ENCODE results near the gene TNS1.

The TNS1 gene

DNA sequence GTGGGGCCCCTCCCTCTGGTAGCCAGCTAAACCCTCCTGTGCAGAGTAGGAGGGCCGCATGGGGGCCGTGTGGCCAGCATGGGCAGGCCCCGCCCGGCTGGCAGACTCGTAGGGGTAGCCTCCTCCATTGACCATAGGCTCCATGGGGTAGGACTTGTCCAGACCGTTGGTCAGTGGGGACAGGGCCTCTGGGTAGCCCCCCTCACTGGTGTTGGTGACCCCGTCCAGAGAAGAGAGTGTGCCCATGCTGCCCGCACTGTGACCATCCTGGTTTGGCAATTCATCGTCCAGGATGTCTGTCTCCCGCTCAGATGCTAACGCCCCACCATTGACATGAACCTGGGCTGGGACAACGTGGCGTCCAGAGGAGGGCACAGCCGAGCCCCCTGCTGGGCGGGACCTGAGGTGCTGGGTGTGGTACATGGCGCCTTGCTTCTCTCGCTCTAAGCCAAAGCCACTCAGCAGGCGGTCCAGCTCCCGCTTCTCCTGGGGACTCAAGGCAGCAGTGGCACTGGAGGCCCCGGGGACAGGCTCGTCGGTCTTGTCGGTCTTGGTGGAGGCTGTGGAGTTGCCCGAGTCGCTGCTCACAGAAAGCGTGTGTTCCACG, 154.3 kb downstream of the TNS1 start:
- no peak for DNase-seq (ENCODE audit: low spot score)

DNA sequence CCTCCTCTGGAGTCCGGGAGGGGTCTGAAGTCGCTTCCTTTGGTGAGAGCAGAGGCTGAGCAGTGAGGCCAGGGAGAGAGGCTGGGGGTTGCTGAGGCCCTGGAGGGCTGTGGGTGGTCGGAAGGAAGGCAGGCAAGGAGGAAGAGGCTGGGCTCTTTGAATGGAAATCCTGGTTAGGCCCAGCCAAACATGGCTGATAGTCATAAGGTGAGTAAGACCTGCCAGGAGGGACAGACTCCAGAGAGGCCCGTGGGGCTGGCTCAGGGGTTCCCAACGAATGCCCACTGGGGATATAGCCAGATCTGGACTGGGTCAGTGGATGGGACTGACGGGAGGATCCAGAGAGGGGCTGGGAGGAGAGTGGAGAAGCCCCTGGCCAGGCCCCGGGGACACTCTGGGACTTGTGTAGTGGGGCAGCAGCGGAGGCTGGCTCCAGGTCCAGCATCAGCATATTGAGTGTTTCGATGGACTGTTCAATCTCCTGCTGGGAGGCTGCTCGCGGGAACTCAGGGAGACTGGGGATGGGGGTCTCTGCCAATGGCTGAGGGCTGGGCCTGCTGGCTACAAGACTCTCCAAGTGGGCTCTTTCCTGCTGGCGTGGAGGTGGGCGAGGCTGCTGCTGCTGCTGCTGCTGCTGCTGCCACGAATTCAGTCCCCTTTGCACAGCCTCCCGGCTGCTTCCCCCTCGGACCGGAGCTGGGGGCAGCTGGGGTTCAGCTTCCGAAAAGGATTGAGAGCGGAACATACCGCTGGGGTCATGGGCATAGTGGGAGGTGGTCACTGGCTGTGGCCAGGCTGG, 155.0 kb downstream of the TNS1 start:
- no peak for DNase-seq (ENCODE audit: low spot score)

DNA sequence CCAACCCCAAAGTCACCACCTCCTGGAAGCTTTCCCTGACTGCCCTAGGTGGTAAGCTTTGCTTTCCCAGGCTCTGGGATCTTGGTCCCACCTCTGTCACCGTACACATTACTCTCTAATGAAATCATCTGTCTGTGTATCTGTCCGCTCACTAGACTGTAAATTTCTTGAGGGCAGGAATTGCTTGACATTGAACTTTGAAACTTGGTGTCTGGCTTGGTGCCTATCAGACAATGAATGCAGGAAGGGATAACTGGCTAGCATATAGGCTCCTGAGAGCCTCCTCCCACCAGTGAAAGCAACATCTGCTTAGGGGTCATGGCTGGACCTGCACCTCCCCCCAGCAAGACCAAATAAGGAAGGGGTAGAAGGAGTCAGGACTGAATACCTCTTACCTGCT, 155.7 kb downstream of the TNS1 start:
- no peak for DNase-seq (ENCODE audit: low spot score)

DNA sequence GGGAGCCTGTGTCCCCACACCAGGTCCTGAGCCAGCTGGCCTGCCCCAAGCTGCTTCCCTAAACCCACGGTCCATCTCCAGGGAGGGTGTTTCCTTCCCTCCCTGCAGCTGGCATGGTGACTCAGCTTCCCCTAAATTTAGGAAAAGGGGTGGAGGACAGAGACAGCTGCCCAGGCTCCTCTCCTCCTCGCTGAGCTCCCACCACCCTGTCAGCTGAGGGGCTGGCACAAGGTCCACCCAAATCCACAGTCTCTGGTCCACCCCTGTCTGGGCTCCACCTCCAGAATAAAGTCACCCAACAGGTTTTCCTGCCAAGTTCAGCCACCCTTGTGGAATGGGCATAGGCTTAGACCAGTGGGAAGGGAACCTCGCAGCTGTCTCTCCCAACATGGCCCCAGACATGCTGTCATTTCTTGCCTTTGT, 156.5 kb downstream of the TNS1 start:
- DNase-seq (ENCODE audit: low spot score) = no peak

DNA sequence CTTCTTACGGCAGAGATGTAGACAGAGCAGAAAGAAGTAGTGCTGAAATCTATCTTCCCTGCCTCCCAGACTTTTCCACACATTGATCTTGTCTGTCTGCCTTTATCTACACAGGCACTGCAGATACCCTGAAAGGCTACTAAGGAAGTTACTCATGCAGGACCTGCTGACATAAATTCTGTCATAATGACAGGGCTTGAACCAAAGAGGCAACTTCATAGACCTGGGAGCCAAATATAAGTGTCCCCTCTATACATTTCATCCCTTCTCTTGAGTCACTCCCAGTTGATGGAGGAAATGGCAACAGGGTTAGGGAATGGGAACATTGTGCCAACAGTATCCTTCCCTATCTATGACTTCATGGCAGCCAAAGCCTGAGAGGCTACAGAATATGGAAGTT, 157.5 kb downstream of the TNS1 start:
- no peak for DNase-seq (ENCODE audit: low spot score)

DNA sequence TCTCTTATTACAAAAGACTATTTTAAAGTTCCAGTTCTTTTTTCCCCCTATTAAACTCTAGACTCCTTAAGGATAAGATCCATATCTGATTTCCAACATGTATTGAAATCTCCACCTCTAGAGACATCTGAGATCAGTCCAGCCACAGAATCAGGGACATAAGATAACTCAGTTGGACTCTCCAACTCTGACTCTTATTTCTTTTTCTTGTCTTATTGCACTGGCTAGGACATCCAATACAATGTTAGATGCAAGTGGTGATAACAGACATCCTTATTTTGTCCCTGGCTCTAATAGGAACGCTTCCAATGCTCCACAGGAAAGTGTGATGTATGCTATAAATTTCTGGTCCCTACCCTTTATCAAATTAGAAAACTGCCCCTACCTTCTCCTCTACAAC, 158.1 kb downstream of the TNS1 start:
- DNase-seq (ENCODE audit: low spot score) = no peak

DNA sequence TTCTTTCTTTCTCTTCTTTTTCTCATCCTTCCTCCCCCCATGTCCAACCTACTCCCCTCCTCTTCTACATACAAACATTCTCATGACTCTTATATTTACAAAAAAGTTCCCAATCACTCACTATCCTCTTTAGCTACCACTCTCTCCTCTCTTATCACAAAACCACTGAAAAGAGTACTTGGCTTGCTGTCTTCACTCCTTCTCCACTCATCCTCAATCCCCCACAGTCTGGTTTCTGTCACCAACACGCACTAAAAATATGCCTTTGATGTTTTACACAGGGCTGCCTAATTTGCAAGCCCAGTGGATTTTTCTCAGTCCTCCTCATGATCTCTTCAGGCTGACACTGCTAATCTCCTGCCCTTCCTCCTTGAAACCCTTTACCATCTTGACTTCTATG, 159.5 kb downstream of the TNS1 start:
- DNase-seq (ENCODE audit: low spot score) = no peak

DNA sequence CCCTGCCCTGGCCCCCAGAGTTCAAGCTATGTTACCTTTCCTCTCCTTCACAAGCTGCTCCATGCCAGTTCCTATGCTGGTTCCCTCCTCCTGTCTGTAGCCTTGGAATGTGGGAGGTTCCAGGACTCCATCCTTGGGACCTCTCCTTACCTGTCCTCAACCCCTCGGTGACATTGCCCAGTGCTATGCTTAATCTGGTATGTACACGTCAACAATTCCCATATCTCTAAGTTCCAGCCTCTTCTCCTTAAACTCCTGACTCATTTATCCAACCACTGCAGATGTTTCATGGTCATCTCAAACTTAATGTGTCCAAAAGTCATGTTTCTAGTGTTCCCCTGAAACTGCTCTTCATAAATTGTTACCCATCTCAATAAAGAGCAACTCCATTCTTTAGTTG, 160.8 kb downstream of the TNS1 start:
- no peak for DNase-seq (ENCODE audit: low spot score)

DNA sequence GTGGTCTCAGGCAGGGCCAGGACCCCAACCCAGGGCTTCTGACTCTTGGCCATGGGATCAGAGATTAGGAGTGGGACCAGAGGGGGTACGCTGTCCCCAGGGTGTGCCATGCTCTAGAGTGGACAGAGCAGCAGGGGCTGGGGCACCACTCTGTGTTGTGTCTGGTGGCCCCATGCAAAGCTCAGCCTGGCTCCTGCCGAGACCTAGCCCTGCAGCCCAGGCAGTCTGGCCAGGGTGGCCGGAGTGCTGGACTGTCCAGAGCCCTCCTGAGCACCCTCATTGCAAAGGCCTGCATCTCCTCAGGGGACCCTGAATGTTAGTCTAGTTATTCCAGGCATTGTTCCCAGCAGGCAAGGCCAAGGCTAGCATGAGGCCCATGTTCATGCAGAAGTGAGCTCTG, 162.3 kb downstream of the TNS1 start:
- no peak for DNase-seq (ENCODE audit: low spot score)

DNA sequence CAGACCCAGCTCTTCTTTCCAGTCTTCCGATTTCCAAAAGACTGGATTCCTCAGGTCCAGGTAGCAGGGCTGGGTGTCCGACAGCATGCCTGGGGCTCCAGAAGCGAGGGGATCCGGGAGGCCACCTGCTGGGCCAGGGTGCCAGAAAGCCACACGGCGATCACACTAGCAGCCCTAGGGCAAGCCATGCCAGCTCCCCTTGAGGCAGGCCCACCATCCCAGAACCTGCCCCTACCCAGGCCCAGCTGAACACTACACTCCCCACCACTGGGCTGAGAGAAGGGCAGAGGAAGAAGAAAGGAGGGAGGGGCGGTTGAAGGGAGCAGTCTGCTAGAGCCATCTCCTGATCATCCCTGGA, 163.1 kb downstream of the TNS1 start:
- no peak for DNase-seq (ENCODE audit: low spot score)

DNA sequence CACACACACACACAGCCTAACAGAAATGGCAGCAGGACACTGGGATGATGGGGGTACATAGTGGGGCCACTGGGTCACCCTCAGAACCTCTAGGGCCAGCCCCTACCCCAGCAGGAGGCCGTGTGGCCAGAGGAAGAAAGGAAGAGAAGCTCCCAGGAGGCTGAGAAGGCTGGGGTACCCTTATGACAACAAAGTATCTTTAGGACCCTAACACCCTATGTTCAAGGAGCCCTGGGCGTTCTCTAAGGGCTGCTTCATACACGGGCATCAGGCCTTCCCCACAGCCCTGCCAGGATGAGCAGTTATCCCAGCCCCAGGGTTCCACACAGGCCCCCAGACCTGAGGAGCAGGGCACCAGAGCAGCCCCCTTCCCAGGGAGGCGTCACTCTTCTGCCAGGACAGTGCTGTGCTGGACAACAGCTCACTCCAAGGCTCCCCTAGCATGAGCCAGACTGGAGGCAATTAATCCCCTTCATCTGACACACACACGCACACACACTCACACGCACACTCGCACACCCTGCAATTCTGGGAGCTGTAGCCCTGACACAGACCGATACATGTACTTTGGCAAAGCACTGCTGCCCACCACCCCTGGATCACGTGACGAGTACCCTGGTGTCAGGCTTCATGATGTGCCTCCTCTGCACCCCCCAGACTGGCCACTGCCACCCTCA, 163.6 kb downstream of the TNS1 start:
- DNase-seq (ENCODE audit: low spot score) = no peak

DNA sequence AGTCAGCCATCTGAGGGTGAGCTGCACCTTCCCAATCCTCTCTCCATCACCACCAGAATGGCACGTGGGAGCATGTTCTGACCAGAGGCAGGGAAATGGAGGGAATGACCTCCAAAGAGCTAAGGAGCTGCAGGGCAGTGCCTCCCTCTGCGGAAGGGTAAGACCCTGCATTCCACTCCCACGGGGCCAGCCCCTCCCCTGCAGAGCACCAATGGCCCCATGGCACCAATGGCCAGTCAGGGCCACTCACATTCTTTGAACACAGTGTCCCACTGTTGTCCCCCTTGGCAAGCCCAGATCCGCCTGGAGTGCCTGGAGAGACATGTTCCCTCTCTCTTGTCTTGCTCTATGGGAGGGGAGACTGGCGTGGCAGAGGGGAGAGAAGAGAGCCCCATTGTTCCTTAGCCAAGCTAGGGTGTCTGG, 164.4 kb downstream of the TNS1 start:
- DNase-seq (ENCODE audit: low spot score) = no peak

DNA sequence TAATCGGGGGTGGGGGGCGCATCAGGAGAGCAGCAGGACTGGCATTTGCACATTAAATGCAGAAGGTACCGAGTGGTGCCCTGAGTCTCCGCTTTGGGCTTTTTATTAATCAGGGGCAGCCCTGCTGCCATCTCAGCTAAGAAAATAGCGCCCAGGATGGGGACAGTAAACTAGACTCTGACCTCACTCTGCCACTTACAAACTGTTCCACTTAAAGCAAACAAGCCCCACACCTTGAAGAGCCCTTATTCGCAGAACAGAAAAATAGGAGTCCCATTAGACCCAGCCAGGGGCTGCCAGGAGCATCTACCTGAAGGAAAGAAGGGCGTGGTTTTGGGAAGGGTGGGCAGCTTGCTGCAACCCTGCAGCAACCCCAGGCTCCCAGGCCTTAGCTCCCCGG, 165.3 kb downstream of the TNS1 start:
- no peak for DNase-seq (ENCODE audit: low spot score)

DNA sequence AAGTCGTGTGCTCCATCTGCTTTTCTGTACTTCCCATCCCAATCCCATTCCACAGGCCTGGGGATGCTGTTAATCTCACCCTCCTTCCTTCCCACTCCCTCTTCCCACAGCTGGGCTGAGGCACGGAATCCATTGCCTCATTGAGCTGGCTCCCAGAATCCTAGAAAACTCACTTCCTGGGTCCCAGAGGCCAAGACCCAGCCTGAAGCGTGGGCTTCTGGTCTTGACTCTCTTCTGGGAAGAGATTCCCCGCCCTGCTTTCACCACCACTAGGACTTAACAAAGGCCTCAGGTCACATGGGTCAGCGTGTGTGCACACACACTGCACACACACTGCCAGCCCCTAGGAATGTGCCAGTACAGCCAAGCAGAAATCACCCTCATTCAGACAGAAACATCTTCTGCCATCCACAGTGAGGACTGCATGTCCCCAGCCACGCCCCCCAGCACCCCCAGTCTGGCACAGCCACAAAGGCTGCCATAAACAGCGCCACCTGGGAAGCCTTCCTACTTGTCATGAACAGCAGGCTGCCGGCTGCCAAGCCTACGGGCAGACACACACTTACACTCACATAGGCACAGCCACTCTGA, 165.8 kb downstream of the TNS1 start:
- DNase-seq (ENCODE audit: low spot score) = peak; percentile 41

DNA sequence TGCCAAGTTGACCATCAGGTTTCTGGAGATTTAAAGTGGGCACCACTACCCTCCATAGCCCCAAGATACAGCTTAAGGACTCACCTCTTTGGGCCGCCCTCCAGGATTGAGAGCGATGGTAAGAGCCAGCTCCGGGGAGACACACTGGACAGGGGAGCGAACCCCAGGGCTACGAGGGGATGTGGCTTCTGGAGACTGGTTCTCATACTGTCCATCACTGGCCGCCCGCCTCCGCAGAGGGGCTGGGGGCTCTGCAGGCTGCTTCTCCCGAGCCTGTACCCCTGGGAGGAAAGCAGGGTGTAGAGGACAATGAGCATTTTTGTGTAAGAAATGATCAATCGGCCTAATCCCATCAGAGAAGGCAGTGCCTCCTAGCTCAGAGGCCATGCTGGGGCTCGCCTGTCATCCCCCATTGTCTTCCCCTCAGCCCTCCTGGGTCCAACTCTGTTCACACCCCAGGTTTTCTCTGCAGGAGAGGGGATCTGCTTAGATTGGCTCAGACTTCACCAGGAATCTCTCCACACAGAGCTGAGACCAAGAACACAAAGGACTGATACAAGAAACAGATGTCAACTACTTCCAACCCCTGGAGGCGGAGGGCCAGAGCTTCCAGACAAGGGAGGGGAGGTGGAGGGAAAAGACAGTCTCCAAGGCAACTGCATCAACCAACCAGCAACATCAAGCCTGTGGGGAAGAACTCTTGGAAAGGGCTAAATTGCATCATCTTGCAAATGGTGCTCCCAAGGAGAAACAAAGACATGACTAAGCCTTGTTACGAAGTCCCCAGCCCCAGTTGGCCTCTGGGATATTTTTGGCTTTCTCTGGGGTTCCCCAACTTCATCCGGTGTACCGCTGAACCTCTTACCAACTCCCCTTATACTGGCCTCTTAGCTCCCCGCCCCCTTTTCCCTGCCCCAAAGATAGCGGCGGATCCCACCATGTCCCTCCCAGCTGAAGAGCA, 166.6 kb downstream of the TNS1 start:
- DNase-seq (ENCODE audit: low spot score) = peak; percentile 70

DNA sequence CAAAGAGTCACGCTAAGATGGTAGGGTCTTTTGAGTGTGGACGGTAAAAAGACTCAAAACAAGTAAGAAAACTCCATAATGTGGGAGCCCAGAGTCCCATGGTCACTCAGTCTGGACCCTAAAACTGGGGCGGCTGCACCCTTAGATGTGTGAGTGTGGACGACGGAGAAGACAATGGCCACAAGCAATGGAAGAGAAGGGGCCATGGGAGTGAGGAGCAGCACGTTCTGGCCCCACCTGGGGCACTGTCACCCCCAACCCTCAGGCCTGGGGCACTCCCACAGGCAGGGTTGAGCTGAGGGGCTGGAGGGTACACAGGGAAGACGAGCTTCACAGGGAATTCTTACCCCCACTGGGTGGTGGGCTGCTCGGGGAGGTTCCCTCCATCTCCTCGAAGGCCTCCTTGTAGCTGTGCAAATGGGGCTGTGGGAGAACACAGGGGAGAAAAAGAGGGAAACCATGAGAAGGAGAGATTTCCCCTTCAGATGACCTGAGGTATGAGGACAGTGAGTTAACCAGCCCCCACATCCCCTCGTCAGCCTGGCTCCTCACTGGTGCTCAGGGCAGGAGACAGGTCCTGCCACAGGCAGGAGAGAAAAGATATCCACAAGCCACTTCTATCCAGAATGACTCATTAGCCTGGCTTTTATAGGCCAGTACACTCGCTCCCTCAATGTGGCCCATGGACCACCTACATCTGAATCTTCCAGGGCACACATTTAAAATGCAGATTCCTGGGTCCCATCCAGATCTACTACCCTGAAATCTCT, 167.9 kb downstream of the TNS1 start:
- no peak for DNase-seq (ENCODE audit: low spot score)

DNA sequence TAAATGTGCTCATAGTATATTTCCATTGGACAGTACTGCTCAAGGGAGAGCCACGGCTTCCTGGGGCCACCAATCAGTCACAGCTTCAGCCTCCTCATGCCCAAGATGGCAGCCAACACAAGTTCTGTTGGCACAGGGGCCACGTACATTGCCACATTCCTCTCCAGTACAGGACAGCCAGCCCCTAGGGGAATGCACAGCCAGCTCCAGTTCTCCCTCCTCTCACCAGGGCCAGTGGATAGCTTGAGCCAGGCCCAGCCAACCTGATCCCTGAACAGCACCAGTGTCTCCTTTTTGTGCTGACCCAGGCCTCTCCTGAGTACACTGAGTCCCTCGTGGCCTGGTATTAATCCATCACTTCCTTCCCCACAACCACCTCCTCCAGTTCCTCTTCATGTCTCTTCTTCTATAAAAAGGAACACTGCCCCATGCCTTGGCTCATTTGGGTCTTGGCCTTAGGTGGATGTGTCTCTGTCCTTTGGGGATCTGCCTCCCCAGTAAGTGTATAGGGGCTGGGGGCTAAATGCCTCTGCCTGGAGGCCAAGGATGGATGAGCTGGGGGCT, 168.7 kb downstream of the TNS1 start:
- DNase-seq (ENCODE audit: low spot score) = no peak

DNA sequence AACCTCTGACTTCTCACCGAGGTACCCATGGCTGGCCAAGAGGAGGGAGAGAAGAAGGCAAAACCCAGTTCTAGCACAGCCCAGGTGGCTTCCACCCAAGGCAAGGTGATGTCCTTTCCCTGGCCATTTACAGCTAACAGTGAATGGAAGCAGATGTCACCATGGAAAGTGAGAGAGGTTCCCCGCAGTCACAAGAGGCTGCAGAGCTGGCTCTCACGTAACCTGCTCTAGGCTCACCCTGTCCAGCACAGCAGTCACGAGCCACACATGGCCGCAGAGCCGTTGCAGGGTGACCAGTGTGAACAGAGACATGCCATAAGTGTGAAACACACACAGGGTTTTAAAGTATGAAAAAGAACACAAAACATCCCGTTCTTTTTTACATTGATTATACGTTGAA, 169.4 kb downstream of the TNS1 start:
- no peak for DNase-seq (ENCODE audit: low spot score)

DNA sequence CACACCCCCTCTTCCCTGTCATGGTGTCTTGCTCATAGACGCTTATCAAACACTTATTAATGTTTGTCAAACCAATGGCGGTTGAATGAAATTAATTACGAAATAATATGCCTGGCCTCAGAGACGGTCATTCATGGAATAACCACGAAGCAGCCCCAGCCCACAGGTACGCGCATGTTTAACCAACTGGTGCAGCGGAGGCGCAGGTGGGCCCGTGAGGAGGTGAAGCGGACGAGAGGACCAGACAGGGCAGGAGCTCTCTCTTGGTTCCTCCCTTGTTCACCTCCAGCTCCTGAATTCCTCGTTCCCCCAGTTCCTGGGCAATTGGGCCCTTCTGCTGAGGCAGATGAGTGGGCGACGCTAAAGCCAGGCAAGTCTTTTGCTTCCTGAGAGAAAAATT, 169.8 kb downstream of the TNS1 start:
- DNase-seq (ENCODE audit: low spot score) = no peak

DNA sequence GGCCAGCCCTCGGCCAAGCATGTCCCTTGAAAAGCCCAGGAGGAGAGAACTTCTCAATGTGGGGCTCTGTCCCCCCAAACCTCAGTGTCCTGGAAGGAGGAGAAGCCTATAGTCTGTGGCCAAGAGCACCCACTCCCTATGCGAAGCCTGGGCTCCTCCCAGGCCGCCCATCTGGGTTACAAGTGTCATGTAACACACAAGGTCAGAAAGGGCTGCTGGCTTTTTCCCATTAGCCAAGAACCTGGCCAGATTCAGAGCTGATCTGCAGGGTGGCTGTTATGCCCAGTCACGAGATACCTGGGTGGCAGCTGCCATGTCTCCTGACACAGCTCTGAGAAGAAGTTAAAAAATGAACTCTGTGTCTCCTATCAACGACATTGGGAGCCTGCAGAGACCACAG, 170.7 kb downstream of the TNS1 start:
- no peak for DNase-seq (ENCODE audit: low spot score)

DNA sequence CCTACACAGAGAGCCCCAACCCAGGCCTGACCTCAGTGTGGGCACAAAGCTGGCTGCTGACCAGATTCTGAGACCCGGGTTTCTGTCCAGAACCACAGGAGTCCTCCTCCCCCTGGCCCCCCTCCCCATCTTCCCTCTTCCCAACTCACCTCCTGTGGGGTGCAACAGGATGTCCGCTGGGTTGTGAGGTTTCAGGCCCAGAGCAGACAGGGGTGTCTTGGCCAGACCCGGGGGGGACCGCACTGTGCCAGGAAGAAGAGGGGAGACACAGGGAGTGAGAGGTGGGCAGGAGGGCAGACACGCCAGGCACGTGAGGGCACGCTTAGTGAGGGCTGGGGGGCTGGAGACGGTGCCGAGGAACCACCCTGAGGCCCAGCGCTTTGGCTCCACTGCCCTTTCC, 171.5 kb downstream of the TNS1 start:
- DNase-seq (ENCODE audit: low spot score) = no peak

Data from AG08396 (cell line).